Measurements from ENCODE around the gene SLC25A23. TPM values are rescaled to one million over a fixed set of nuclear protein-coding genes. Genes with fewer than 3 reads are reported as not detected.
A peak's percentile ranks its signal among the peaks of the same experiment; 100 is the strongest.

The SLC25A23 gene
- total and polyA plus RNA-seq, 9 of the 15 experiments (the other 6 are each of a cell fraction or from before 2014, with no cell fraction given) = 6.1 to 72.0 (median 26.6) TPM

- ChIA-PET CTCF (ENCODE audit: low intra/inter-chr PET ratio) (no interaction called here), POLR2A (interaction anchor here (0.6 kb wide), 1 partner anchor 157 kb away, joined by 3 read pairs; no protein-coding TSS in a partner anchor)
- 79% methylated on average over 3 of the region's 3 CpGs for WGBS (ENCODE audit: insufficient coverage, low coverage, missing lambda C conversion rate)
- Histone ChIP-seq H3K36me3 (ENCODE audit: control insufficient read depth, insufficient read depth, low read length) (peaks cover 18% of the 10 kb centered on the region; the same call in 2 of the 3 replicates), H3K9me3 (replicated peaks; ENCODE audit: control insufficient read depth, insufficient read depth, low read depth, low read length) (no peaks in the 10 kb centered on the region), H3K9ac (ENCODE audit: insufficient read depth in 1 of 2, low read depth in 2 of 2, low read length in 2 of 2) (no peak overlapping the region), H4K20me1 (replicated peaks; ENCODE audit: control insufficient read depth, insufficient read depth, low read length) (no peaks in the 10 kb centered on the region), H3K4me2 (ENCODE audit: insufficient read depth, low read length) (no peak overlapping the region), H3K27ac (ENCODE audit: extremely low read depth, low read depth, low read length) (no peak overlapping the region), H3K4me1 (replicated peaks in 1 of 2; ENCODE audit: control insufficient read depth in 2 of 2, insufficient read depth in 2 of 2, low read length in 2 of 2) (peaks cover 8 to 18% of the 10 kb centered on the region in 2 experiments; a peak in 3 of 5 replicates), H3K4me3 (no peak overlapping the region), H2AFZ (ENCODE audit: low read depth, low read length) (no peak overlapping the region), H3K9me1 (ENCODE audit: control insufficient read depth, insufficient read depth, low read length) (no peaks in the 10 kb centered on the region), H3K79me2 (ENCODE audit: control insufficient read depth, insufficient read depth, low read length) (peaks cover 23% of the 10 kb centered on the region), H3K27me3 (ENCODE audit: control insufficient read depth in 2 of 2, insufficient read depth in 2 of 2, low read length in 2 of 2) (no peaks in the 10 kb centered on the region)
- in situ Hi-C loops (cut with MboI) = no loop called here
- FAIRE-seq (no peak), ATAC-seq (no peak), DNase-seq (ENCODE audit: extremely low read depth in 1 of 4, low spot score in 3 of 4) (peak in 1 of 4 experiments; percentile 1)
- TF ChIP-seq POLR2G (IDR thresholded peaks at IDR 0.05; ENCODE audit: low read depth, low read length) = no peak
- BruUV-seq (replicated peaks) = no TSS peak
- intact Hi-C loops (cut with micrococcal nuclease) = no loop called here
Measured at GRCh38 chr19:6394831-6395230, 64.8 kb downstream of the SLC25A23 start.

GRCh38 chr19:6393983-6394412, 65.6 kb downstream of the SLC25A23 start:
- FAIRE-seq (no peak), ATAC-seq (no peak), DNase-seq (ENCODE audit: extremely low read depth in 1 of 4, low spot score in 3 of 4) (no peak)
- intact Hi-C loops (cut with micrococcal nuclease) = no loop called here
- Histone ChIP-seq H3K36me3 (ENCODE audit: control insufficient read depth, insufficient read depth, low read length) (peaks cover 26% of the 10 kb centered on the region; the same call in 2 of the 3 replicates), H2AFZ (ENCODE audit: low read depth, low read length) (peak overlapping the region; percentile 100), H3K4me3 (peak overlapping the region; percentile 87), H3K79me2 (ENCODE audit: control insufficient read depth, insufficient read depth, low read length) (peaks cover 23% of the 10 kb centered on the region), H3K4me1 (replicated peaks in 1 of 2; ENCODE audit: control insufficient read depth in 2 of 2, insufficient read depth in 2 of 2, low read length in 2 of 2) (peaks cover 8 to 21% of the 10 kb centered on the region in 2 experiments; a peak in 3 of 5 replicates), H4K20me1 (replicated peaks; ENCODE audit: control insufficient read depth, insufficient read depth, low read length) (no peaks in the 10 kb centered on the region), H3K27ac (ENCODE audit: extremely low read depth, low read depth, low read length) (peak overlapping the region; percentile 87), H3K9ac (ENCODE audit: insufficient read depth in 1 of 2, low read depth in 2 of 2, low read length in 2 of 2) (peak overlapping the region; percentile 95 to 96), H3K4me2 (ENCODE audit: insufficient read depth, low read length) (peak overlapping the region; percentile 98), H3K9me1 (ENCODE audit: control insufficient read depth, insufficient read depth, low read length) (no peaks in the 10 kb centered on the region), H3K27me3 (ENCODE audit: control insufficient read depth in 2 of 2, insufficient read depth in 2 of 2, low read length in 2 of 2) (no peaks in the 10 kb centered on the region), H3K9me3 (replicated peaks; ENCODE audit: control insufficient read depth, insufficient read depth, low read depth, low read length) (no peaks in the 10 kb centered on the region)
- BruUV-seq (replicated peaks) = no TSS peak
- CTCF ChIA-PET (ENCODE audit: low intra/inter-chr PET ratio) = no interaction called here
- POLR2A ChIA-PET = interaction anchor here (1.1 to 1.2 kb wide), 2 partner anchors 14 to 171 kb away, joined by 3 read pairs; no protein-coding TSS in a partner anchor
- WGBS (ENCODE audit: insufficient coverage, low coverage, missing lambda C conversion rate) = 35% methylated on average over 14 of the region's 14 CpGs
- in situ Hi-C loops (cut with MboI) = no loop called here
- TF ChIP-seq ZNF592 (IDR thresholded peaks at IDR 0.05) (0 out of 2 replicates have a peak, but pooled peaks have one; percentile 55), YY1 (IDR thresholded peaks at IDR 0.05; ENCODE audit: borderline replicate concordance in 1 of 3, control insufficient read depth in 1 of 3, extremely low read depth in 1 of 3, insufficient read depth in 3 of 3, insufficient read length in 1 of 3, insufficient replicate concordance in 2 of 3, low read depth in 1 of 3, low read length in 2 of 3) (peak in 2 of 3 experiments; percentile 9 to 50), ZBTB34 (CRISPR knock-in tag; IDR thresholded peaks at IDR 0.05) (no peak), ZBTB2 (IDR thresholded peaks at IDR 0.05) (peak; percentile 72)

Data from K562 (cell line).